ENCODE data around the gene FRMD4A.

Gene FRMD4A

GRCh38 chr10:14173706-14174594 is 156.8 kb downstream of the FRMD4A start:
- TF ChIP-seq ZFX (IDR thresholded peaks at IDR 0.05; ENCODE audit: borderline replicate concordance) (no peak), CTCF (IDR thresholded peaks at IDR 0.05) (no peak)
- H3K27ac ChIP-seq, result no peak overlapping the region

GRCh38 chr10:14173391-14173705 is 157.4 kb downstream of the FRMD4A start:
- H3K27ac ChIP-seq, result no peak overlapping the region
- TF ChIP-seq ZFX (IDR thresholded peaks at IDR 0.05; ENCODE audit: borderline replicate concordance) (no peak), CTCF (IDR thresholded peaks at IDR 0.05) (no peak)

- H3K27ac ChIP-seq, result no peak overlapping the region
- TF ChIP-seq ZFX (IDR thresholded peaks at IDR 0.05; ENCODE audit: borderline replicate concordance), result no peak
- no peak for TF ChIP-seq CTCF (IDR thresholded peaks at IDR 0.05)
These were observed 158.3 kb downstream of the FRMD4A start for GRCh38 chr10:14172336-14172950.

GRCh38 chr10:14171336-14171735 is 159.4 kb downstream of the FRMD4A start:
- TF ChIP-seq ZFX (IDR thresholded peaks at IDR 0.05; ENCODE audit: borderline replicate concordance), result no peak
- TF ChIP-seq CTCF (IDR thresholded peaks at IDR 0.05), result no peak

GRCh38 chr10:14163377-14164086 is 167.2 kb downstream of the FRMD4A start:
- H3K27ac ChIP-seq, result no peak overlapping the region
- TF ChIP-seq ZFX (IDR thresholded peaks at IDR 0.05; ENCODE audit: borderline replicate concordance) (no peak), CTCF (IDR thresholded peaks at IDR 0.05) (no peak)

More at GRCh38 chr10:14171336-14171735, 159.4 kb downstream of the FRMD4A start:
- H3K27ac ChIP-seq, result no peak overlapping the region

- no peak overlapping the region for H3K27ac ChIP-seq
- TF ChIP-seq CTCF (IDR thresholded peaks at IDR 0.05) (no peak), ZFX (IDR thresholded peaks at IDR 0.05; ENCODE audit: borderline replicate concordance) (no peak)
These were observed 167.9 kb downstream of the FRMD4A start for GRCh38 chr10:14162629-14163344.
